Mesendoderm (in vitro differentiated cells): ENCODE measurements around the gene DNAJC15.
"Not testable (repeated sequence)": the region's sequence is repeated elsewhere in the genome, so short reads cannot be mapped to it uniquely, and the experiment has no call there.

Experiments
- DNase-seq: peaks from one replicate; pipeline ENCODE4 v3.0.0; 2013
- H2AK5ac ChIP-seq: 2 replicates; pipeline ENCODE4 v1.6.1; 2013; ENCODE audit warnings: low read length, inconsistent platforms
- H2BK120ac ChIP-seq: 2 replicates; pipeline ENCODE4 v1.6.1; 2013; ENCODE audit warnings: low read depth, mild to moderate bottlenecking, low read length, moderate library complexity, mixed read lengths
- H2BK15ac ChIP-seq: replicated peaks from 2 replicates; pipeline ENCODE4 v1.6.1; 2013; ENCODE audit warnings: low read depth, mild to moderate bottlenecking, moderate library complexity
- H2BK5ac ChIP-seq: 2 replicates; pipeline ENCODE4 v1.6.1; 2013; ENCODE audit warnings: low read length, inconsistent platforms
- H3K18ac ChIP-seq: 2 replicates; pipeline ENCODE4 v1.6.1; 2013; ENCODE audit warnings: mild to moderate bottlenecking, low read length, mixed read lengths
- H3K23ac ChIP-seq: one replicate; pipeline ENCODE4 v1.6.1; 2013; ENCODE audit warnings: low read length
- H3K27ac ChIP-seq: 2 replicates; pipeline ENCODE4 v1.5.1; 2013; ENCODE audit warnings: low read depth, mild to moderate bottlenecking, inconsistent platforms, low read length, moderate library complexity
- H3K27me3 ChIP-seq: 2 replicates; pipeline ENCODE4 v1.6.1; 2013; ENCODE audit warnings: low read length, control low read depth, mild to moderate bottlenecking, inconsistent platforms; ENCODE audit not compliant: insufficient read depth, poor library complexity
- H3K36me3 ChIP-seq: 2 replicates; pipeline ENCODE4 v1.6.1; 2013; ENCODE audit warnings: low read length, inconsistent platforms; ENCODE audit not compliant: control insufficient read depth, insufficient read depth
- H3K4ac ChIP-seq: one replicate; pipeline ENCODE4 v1.6.1; 2013; ENCODE audit warnings: low read depth, mild to moderate bottlenecking, low read length, moderate library complexity
- H3K4me1 ChIP-seq: 2 replicates; pipeline ENCODE4 v1.6.1; 2013; ENCODE audit warnings: low read depth, low read length, inconsistent platforms; ENCODE audit not compliant: control insufficient read depth
- H3K4me2 ChIP-seq: 2 replicates; pipeline ENCODE4 v1.6.1; 2013; ENCODE audit warnings: low read length
- H3K4me3 ChIP-seq: 2 replicates; pipeline ENCODE4 v1.5.1; 2013; ENCODE audit warnings: mild to moderate bottlenecking, low read length
- H3K56ac ChIP-seq: one replicate; pipeline ENCODE4 v1.6.1; 2013; ENCODE audit warnings: low read length
- H3K79me1 ChIP-seq: 2 replicates; pipeline ENCODE4 v1.6.1; 2013; ENCODE audit warnings: low read length, inconsistent platforms
- H3K79me2 ChIP-seq: 2 replicates; pipeline ENCODE4 v1.6.1; 2013; ENCODE audit warnings: mild to moderate bottlenecking, low read length; ENCODE audit not compliant: control insufficient read depth, insufficient read depth
- H3K9ac ChIP-seq: 2 replicates; pipeline ENCODE4 v1.6.1; 2013; ENCODE audit warnings: low read length, inconsistent platforms
- H4K5ac ChIP-seq: one replicate; pipeline ENCODE4 v1.6.1; 2013; ENCODE audit warnings: low read length
- H4K8ac ChIP-seq: one replicate; pipeline ENCODE4 v1.6.1; 2013; ENCODE audit warnings: low read depth, mild to moderate bottlenecking, control low read depth, low read length, moderate library complexity
- WGBS: extraction: QIAGEN DNeasy Blood & Tissue Kit; methylation state at CpG from one replicate; pipeline ENCODE4 v1.1.7; 2013; ENCODE audit warnings: low lambda C conversion rate, missing lambda C conversion rate; ENCODE audit not compliant: insufficient coverage; ENCODE audit errors: extremely low coverage; 5-methylcytosine and 5-hydroxymethylcytosine counted together

The DNAJC15 gene

DNA sequence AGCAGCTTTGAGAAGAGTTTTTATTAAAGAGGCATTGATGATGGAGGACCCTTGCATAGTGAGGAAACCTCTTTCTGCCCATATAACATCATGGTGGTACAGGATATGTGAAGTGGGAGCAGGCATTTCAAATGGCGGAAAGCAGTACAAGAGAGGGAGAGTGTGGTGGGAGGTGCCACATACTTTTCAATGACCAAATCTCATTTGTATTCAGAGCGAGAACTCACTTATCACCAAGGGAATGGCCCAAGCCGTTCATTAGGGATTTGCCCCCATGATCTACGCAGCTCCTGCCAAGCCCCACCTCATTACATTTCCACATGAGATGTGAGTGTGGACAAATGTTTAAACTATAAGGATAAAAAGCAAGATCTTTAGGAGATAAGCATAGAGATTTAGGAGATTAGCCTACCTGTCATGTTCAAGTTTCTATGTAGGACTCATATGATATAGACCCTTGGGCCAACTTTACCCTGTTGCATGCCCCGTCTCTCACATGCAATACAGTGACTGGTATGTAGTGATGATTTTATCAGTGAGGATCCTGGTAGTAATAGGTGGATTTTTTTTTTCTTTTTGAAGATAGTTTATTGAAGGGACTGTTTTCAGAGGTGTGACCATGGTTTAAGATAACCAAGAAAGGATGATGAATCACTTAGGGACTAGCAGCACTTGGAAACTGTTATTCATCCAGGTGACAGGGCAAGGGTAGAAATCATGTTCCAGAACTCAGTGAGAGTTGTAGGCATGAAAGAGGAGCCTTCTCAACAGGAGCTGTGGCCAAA, 38.3 kb downstream of the DNAJC15 start:
- Histone ChIP-seq H3K27me3 (no peaks in the 10 kb centered on the region), H4K5ac (no peak overlapping the region), H3K23ac (no peak overlapping the region), H2AK5ac (no peak overlapping the region), H3K18ac (no peak overlapping the region), H3K36me3 (no peaks in the 10 kb centered on the region), H3K79me2 (no peaks in the 10 kb centered on the region), H3K4me3 (no peak overlapping the region), H2BK5ac (no peak overlapping the region), H4K8ac (no peak overlapping the region), H2BK120ac (no peak overlapping the region), H3K56ac (peak overlapping the region; percentile 72), H2BK15ac (no peak overlapping the region), H3K27ac (peak overlapping the region; percentile 47), H3K4me1 (peaks cover 10% of the 10 kb centered on the region), H3K4ac (no peak overlapping the region), H3K9ac (no peak overlapping the region), H3K4me2 (no peak overlapping the region), H3K79me1 (no peaks in the 10 kb centered on the region)
- WGBS = no CpG with 5 or more reads among the region's 5 CpGs
- peak; percentile 84 for DNase-seq

- Histone ChIP-seq H2BK120ac (no peak overlapping the region), H4K8ac (no peak overlapping the region), H3K79me2 (peaks cover 2% of the 10 kb centered on the region), H3K9ac (no peak overlapping the region), H3K4me3 (no peak overlapping the region), H3K36me3 (no peaks in the 10 kb centered on the region), H2BK5ac (no peak overlapping the region), H3K56ac (no peak overlapping the region), H3K4me1 (peaks cover 5% of the 10 kb centered on the region), H2AK5ac (no peak overlapping the region), H3K23ac (no peak overlapping the region), H3K27me3 (no peaks in the 10 kb centered on the region), H3K4ac (no peak overlapping the region), H3K79me1 (peaks cover 3% of the 10 kb centered on the region), H3K4me2 (no peak overlapping the region), H3K27ac (no peak overlapping the region), H4K5ac (no peak overlapping the region), H3K18ac (no peak overlapping the region), H2BK15ac (no peak overlapping the region)
- no CpG with 5 or more reads among the region's 1 CpG for WGBS
- DNase-seq = peak; percentile 68
Measured at GRCh38 chr13:43071824-43072223, 48.4 kb downstream of the DNAJC15 start.

DNA sequence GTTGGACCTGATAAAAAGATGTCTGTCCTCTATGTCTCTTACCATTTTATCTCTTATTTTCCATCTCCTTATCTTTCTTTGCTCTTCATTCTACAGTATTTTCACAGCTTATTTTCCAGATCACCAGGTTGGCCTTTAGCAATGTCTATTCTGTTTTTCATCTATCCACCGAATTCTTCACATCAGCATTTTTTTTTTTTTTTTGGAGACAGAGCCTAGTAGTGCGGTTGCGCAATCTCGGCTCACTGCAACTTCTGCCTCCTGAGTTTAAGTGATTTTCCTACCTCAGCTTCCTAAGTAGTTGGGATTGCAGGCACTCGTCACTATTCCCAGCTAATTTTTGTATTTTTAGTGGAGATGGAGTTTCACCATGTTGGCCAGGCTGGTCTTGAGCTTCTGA, 49.0 kb downstream of the DNAJC15 start:
- Histone ChIP-seq H3K23ac (no peak overlapping the region), H2BK15ac (no peak overlapping the region), H3K18ac (no peak overlapping the region), H3K79me1 (peaks cover 3% of the 10 kb centered on the region), H4K5ac (no peak overlapping the region), H3K9ac (no peak overlapping the region), H3K4ac (peak overlapping the region; percentile 36), H3K79me2 (peaks cover 2% of the 10 kb centered on the region), H3K4me2 (no peak overlapping the region), H3K27ac (peak overlapping the region; percentile 36), H2BK120ac (no peak overlapping the region), H3K27me3 (no peaks in the 10 kb centered on the region), H2BK5ac (no peak overlapping the region), H2AK5ac (no peak overlapping the region), H3K4me1 (peaks cover 10% of the 10 kb centered on the region), H4K8ac (no peak overlapping the region), H3K4me3 (no peak overlapping the region), H3K36me3 (no peaks in the 10 kb centered on the region), H3K56ac (no peak overlapping the region)
- WGBS = no CpG with 5 or more reads among the region's 5 CpGs
- DNase-seq = peak; percentile 57

- no peak overlapping the region for H3K4me3 ChIP-seq
- H3K27me3 ChIP-seq = no peaks in the 10 kb centered on the region
- no peak overlapping the region for H4K8ac ChIP-seq
- H3K23ac ChIP-seq = no peak overlapping the region
- peaks cover 11% of the 10 kb centered on the region for H3K4me1 ChIP-seq
- no peak for DNase-seq
- peaks cover 3% of the 10 kb centered on the region for H3K79me1 ChIP-seq
- H3K27ac ChIP-seq = no peak overlapping the region
- no CpG with 5 or more reads among the region's 3 CpGs for WGBS
- no peak overlapping the region for H2BK5ac ChIP-seq
- H2BK120ac ChIP-seq = no peak overlapping the region
- H3K4me2 ChIP-seq = no peak overlapping the region
- H2BK15ac ChIP-seq = no peak overlapping the region
- no peaks in the 10 kb centered on the region for H3K36me3 ChIP-seq
- H3K56ac ChIP-seq = no peak overlapping the region
- no peak overlapping the region for H2AK5ac ChIP-seq
- no peak overlapping the region for H3K9ac ChIP-seq
- H3K18ac ChIP-seq = no peak overlapping the region
- H4K5ac ChIP-seq = no peak overlapping the region
- no peak overlapping the region for H3K4ac ChIP-seq
- H3K79me2 ChIP-seq = peaks cover 2% of the 10 kb centered on the region
Measured at GRCh38 chr13:43074824-43075510, 51.6 kb downstream of the DNAJC15 start.

DNA sequence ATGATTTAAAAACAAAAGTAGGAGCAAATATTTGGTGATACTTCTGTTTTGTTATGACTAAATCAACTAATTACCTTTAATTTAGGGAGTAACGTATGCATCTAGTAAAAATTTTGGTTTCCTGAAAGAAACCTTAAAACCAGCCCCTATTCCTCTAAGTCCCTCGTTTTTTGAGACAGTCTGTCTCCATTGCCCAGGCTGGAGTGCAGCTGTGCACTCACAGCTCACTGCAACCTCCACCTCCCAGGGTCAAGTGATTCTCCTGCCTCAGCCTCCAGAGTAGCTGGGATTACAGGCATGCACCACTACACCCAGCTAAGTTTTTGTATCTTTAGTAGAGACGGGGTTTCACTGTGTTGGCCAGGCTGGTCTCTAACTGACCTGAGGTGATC, 52.1 kb downstream of the DNAJC15 start:
- H3K27me3 ChIP-seq, H2AK5ac ChIP-seq, H3K79me2 ChIP-seq, H3K4me3 ChIP-seq, H3K4me2 ChIP-seq, H3K4ac ChIP-seq, H3K79me1 ChIP-seq, H2BK120ac ChIP-seq, H3K36me3 ChIP-seq, DNase-seq, H2BK15ac ChIP-seq, H2BK5ac ChIP-seq, H3K9ac ChIP-seq, H3K18ac ChIP-seq, H4K8ac ChIP-seq, H4K5ac ChIP-seq, H3K23ac ChIP-seq, H3K56ac ChIP-seq, H3K27ac ChIP-seq: not testable (repeated sequence)
- WGBS = no CpG with 5 or more reads among the region's 3 CpGs
- H3K4me1 ChIP-seq = peaks cover 11% of the 10 kb centered on the region
